Epithelial cell of proximal tubule (primary cell): ENCODE data around the gene PRORP. TPM values are rescaled to one million over a fixed set of nuclear protein-coding genes. Genes with fewer than 3 reads are reported as not detected.
"Not testable (repeated sequence)": the region's sequence is repeated elsewhere in the genome, so short reads cannot be mapped to it uniquely, and the experiment has no call there.

Source experiments
- DNase-seq: peaks from one replicate; pipeline ENCODE4 v3.0.0-alpha.2; 2011; ENCODE audit warnings: low read depth
- H3K4me3 ChIP-seq: 2 replicates; pipeline ENCODE4 v1.5.1; 2011; ENCODE audit warnings: low read depth, mild to moderate bottlenecking, low read length
- CTCF ChIP-seq: conservative IDR thresholded peaks from 2 replicates; pipeline ENCODE4 v1.5.1; 2012; ENCODE audit warnings: low read depth, mild to moderate bottlenecking, low read length
- total RNA-seq: library from RNA; depleted of rRNA; stranded (reverse); fragments of >200 nt; gene quantifications from 2 replicates; pipeline ENCODE4 v1.2.3, GENCODE V29; 2015

Gene PRORP
- total RNA-seq, 1 donor from 2014 or later = 40.9 TPM

- TF ChIP-seq CTCF = no peak
- H3K4me3 ChIP-seq = no peak overlapping the region
- DNase-seq = no peak
Measured at GRCh38 chr14:35138585-35138984, 16.2 kb downstream of the PRORP start.

GRCh38 chr14:35140718-35141581, 18.6 kb downstream of the PRORP start:
- H3K4me3 ChIP-seq = no peak overlapping the region
- DNase-seq = no peak
- no peak for TF ChIP-seq CTCF

GRCh38 chr14:35144029-35144428, 21.7 kb downstream of the PRORP start:
- no peak overlapping the region for H3K4me3 ChIP-seq
- no peak for TF ChIP-seq CTCF

GRCh38 chr14:35146711-35147149, 24.4 kb downstream of the PRORP start:
- no peak overlapping the region for H3K4me3 ChIP-seq
- DNase-seq = no peak
- TF ChIP-seq CTCF = no peak

More at GRCh38 chr14:35144029-35144428, 21.7 kb downstream of the PRORP start:
- no peak for DNase-seq

GRCh38 chr14:35147186-35147585, 24.8 kb downstream of the PRORP start:
- DNase-seq = no peak
- H3K4me3 ChIP-seq = no peak overlapping the region
- no peak for TF ChIP-seq CTCF

GRCh38 chr14:35147711-35148110, 25.4 kb downstream of the PRORP start:
- no peak overlapping the region for H3K4me3 ChIP-seq
- no peak for TF ChIP-seq CTCF

GRCh38 chr14:35149239-35149638, 26.9 kb downstream of the PRORP start:
- no peak for TF ChIP-seq CTCF
- no peak for DNase-seq
- H3K4me3 ChIP-seq = no peak overlapping the region

More at GRCh38 chr14:35147711-35148110, 25.4 kb downstream of the PRORP start:
- no peak for DNase-seq

GRCh38 chr14:35152531-35152930, 30.2 kb downstream of the PRORP start:
- H3K4me3 ChIP-seq, DNase-seq: not testable (repeated sequence)
